Measurements from ENCODE around the gene ARMC9. TPM values are rescaled to one million over a fixed set of nuclear protein-coding genes. Genes with fewer than 3 reads are reported as not detected.
"Not testable (repeated sequence)": the region's sequence is repeated elsewhere in the genome, so short reads cannot be mapped to it uniquely, and the experiment has no call there.

Gene ARMC9
- total RNA-seq, 4 donors from 2014 or later, result 11.5 to 59.5 (median 14.4) TPM

- TF ChIP-seq EP300 (IDR thresholded peaks at IDR 0.05; ENCODE audit: low read depth), result no peak
- Histone ChIP-seq H3K4me3 (no peak overlapping the region), H3K27ac (no peak overlapping the region), H3K9me3 (no peaks in the 10 kb centered on the region), H3K36me3 (no peaks in the 10 kb centered on the region), H3K4me1 (peaks cover 0 to 15% (median 5%) of the 10 kb centered on the region in 4 donors), H3K27me3 (no peaks in the 10 kb centered on the region)
- 76 to 100% methylated on average over 1 to 9 of the region's 9 CpGs for WGBS, 2 donors (ENCODE audit: low coverage in 1 of 2)
- in situ Hi-C loops (cut with MboI; ENCODE audit: low pct_ligation_motif_present in 1 of 4, low pct_unique_long_range_greater_than_20kb in 1 of 4, low sequenced_read_pairs in 3 of 4) (no loop called here), intact Hi-C loops (cut with DNase I; ENCODE audit: low total_unique reads) (no loop called here)
- DNase-seq, result no peak
These were observed 175.4 kb downstream of the ARMC9 start for GRCh38 chr2:231373786-231374349.

GRCh38 chr2:231374771-231375170, 176.3 kb downstream of the ARMC9 start:
- in situ Hi-C loops (cut with MboI; ENCODE audit: low pct_ligation_motif_present in 1 of 4, low pct_unique_long_range_greater_than_20kb in 1 of 4, low sequenced_read_pairs in 3 of 4), result no loop called here
- H3K9me3 ChIP-seq, result no peaks in the 10 kb centered on the region
- intact Hi-C loops (cut with DNase I; ENCODE audit: low total_unique reads), result no loop called here
- no peaks in the 10 kb centered on the region for H3K36me3 ChIP-seq
- 95% methylated on average over 2 of the region's 2 CpGs; no CpG with 5 or more reads in 1 of the 2 donors for WGBS, 2 donors (ENCODE audit: low coverage in 1 of 2)
- no peak for TF ChIP-seq EP300 (IDR thresholded peaks at IDR 0.05; ENCODE audit: low read depth)
- no peak for TF ChIP-seq POLR2AphosphoS5 (IDR thresholded peaks at IDR 0.05)
- TF ChIP-seq CTCF (IDR thresholded peaks at IDR 0.05), result no peak
- no peak for TF ChIP-seq POLR2A (IDR thresholded peaks at IDR 0.05)
- H3K27me3 ChIP-seq, result no peaks in the 10 kb centered on the region
- H3K4me1 ChIP-seq, result peaks cover 0 to 23% (median 13%) of the 10 kb centered on the region in 4 donors
- no peak for DNase-seq
- H3K27ac ChIP-seq, result no peak overlapping the region
- no peak overlapping the region for H3K4me3 ChIP-seq

- intact Hi-C loops (cut with DNase I; ENCODE audit: low total_unique reads); H3K27ac ChIP-seq; DNase-seq; in situ Hi-C loops (cut with MboI; ENCODE audit: low pct_ligation_motif_present in 1 of 4, low pct_unique_long_range_greater_than_20kb in 1 of 4, low sequenced_read_pairs in 3 of 4); H3K36me3 ChIP-seq; H3K9me3 ChIP-seq; H3K27me3 ChIP-seq; H3K4me3 ChIP-seq: not testable (repeated sequence)
- 64 to 97% methylated on average over 6 to 11 of the region's 11 CpGs for WGBS, 2 donors (ENCODE audit: low coverage in 1 of 2)
- peaks cover 0 to 29% (median 19%) of the 10 kb centered on the region in 4 donors for H3K4me1 ChIP-seq
These were observed 177.7 kb downstream of the ARMC9 start for GRCh38 chr2:231375994-231376615.

- Histone ChIP-seq H3K27ac (no peak overlapping the region), H3K27me3 (no peaks in the 10 kb centered on the region), H3K4me1 (peaks cover 0 to 29% (median 19%) of the 10 kb centered on the region in 4 donors), H3K4me3 (no peak overlapping the region), H3K9me3 (no peaks in the 10 kb centered on the region), H3K36me3 (no peaks in the 10 kb centered on the region)
- DNase-seq, result no peak
- intact Hi-C loops (cut with DNase I; ENCODE audit: low total_unique reads), result no loop called here
- TF ChIP-seq CTCF (IDR thresholded peaks at IDR 0.05) (no peak), POLR2A (IDR thresholded peaks at IDR 0.05) (no peak), EP300 (IDR thresholded peaks at IDR 0.05; ENCODE audit: low read depth) (no peak), POLR2AphosphoS5 (IDR thresholded peaks at IDR 0.05) (no peak)
- WGBS, 2 donors (ENCODE audit: low coverage in 1 of 2), result 80 to 82% methylated on average over 6 to 8 of the region's 8 CpGs
- in situ Hi-C loops (cut with MboI; ENCODE audit: low pct_ligation_motif_present in 1 of 4, low pct_unique_long_range_greater_than_20kb in 1 of 4, low sequenced_read_pairs in 3 of 4), result no loop called here
These were observed 178.4 kb downstream of the ARMC9 start for GRCh38 chr2:231376857-231377256.

GRCh38 chr2:231378026-231378722, 179.7 kb downstream of the ARMC9 start:
- intact Hi-C loops (cut with DNase I; ENCODE audit: low total_unique reads) (no loop called here), in situ Hi-C loops (cut with MboI; ENCODE audit: low pct_ligation_motif_present in 1 of 4, low pct_unique_long_range_greater_than_20kb in 1 of 4, low sequenced_read_pairs in 3 of 4) (no loop called here)
- DNase-seq, result peak; percentile 80
- WGBS, 2 donors (ENCODE audit: low coverage in 1 of 2), result 58 to 79% methylated on average over 5 to 13 of the region's 13 CpGs
- H3K4me1 ChIP-seq, result peaks cover 0 to 30% (median 22%) of the 10 kb centered on the region in 4 donors
- H3K9me3 ChIP-seq, result no peaks in the 10 kb centered on the region
- no peaks in the 10 kb centered on the region for H3K27me3 ChIP-seq
- H3K27ac ChIP-seq, result peak overlapping the region; percentile 0 to 77 (median 59)
- H3K4me3 ChIP-seq, result no peak overlapping the region
- no peaks in the 10 kb centered on the region for H3K36me3 ChIP-seq
- TF ChIP-seq CTCF (IDR thresholded peaks at IDR 0.05) (no peak), POLR2AphosphoS5 (IDR thresholded peaks at IDR 0.05) (peak in 1 of 3 donors; percentile 23)
